ENCODE results near the gene TBC1D2. TPM values are rescaled to one million over a fixed set of nuclear protein-coding genes. Genes with fewer than 3 reads are reported as not detected.

The TBC1D2 gene
- total RNA-seq, 4 donors from 2014 or later, result 37.7 to 109 (median 55.8) TPM

DNA sequence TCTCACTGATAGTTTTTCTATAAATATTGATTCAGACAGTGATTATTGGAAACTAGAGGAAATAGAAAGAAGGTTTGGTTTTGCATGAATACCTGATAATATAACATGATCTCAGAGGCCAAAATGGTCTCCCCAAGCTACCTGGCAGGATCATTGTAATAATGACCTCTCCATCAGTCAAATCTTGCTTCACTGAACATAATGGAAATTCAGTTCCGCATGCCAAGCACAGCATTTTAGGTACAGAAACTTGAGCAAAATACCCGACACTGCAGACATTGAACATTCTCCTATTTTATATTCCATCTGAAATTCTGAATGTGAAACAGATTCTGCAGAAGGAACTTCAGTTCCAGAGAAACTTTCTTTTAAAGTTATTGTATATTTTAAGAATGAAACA is 9.1 kb upstream of the TBC1D2 start:
- WGBS, 2 donors (ENCODE audit: low coverage in 1 of 2), result 40 to 79% methylated on average over 1 to 2 of the region's 2 CpGs
- intact Hi-C loops (cut with DNase I; ENCODE audit: low total_unique reads) (loop anchor here (5.0 kb wide), 2 partner anchors 57 to 552 kb away; no protein-coding TSS in a partner anchor), in situ Hi-C loops (cut with MboI; ENCODE audit: low pct_ligation_motif_present in 1 of 4, low pct_unique_long_range_greater_than_20kb in 1 of 4, low sequenced_read_pairs in 3 of 4) (loop anchor here (5.0 to 25.0 kb wide), 6 partner anchors 57 to 552 kb away; partner anchors contain the start of gene TRMO (in 2 of the 4))
- Histone ChIP-seq H3K27me3 (no peaks in the 10 kb centered on the region), H3K4me3 (no peak overlapping the region), H3K27ac (no peak overlapping the region), H3K4me1 (no peaks in the 10 kb centered on the region), H3K36me3 (no peaks in the 10 kb centered on the region), H3K9me3 (no peaks in the 10 kb centered on the region)
- TF ChIP-seq POLR2AphosphoS5 (IDR thresholded peaks at IDR 0.05), result no peak
- no peak for TF ChIP-seq EP300 (IDR thresholded peaks at IDR 0.05; ENCODE audit: low read depth)
- TF ChIP-seq, protein P1, sequence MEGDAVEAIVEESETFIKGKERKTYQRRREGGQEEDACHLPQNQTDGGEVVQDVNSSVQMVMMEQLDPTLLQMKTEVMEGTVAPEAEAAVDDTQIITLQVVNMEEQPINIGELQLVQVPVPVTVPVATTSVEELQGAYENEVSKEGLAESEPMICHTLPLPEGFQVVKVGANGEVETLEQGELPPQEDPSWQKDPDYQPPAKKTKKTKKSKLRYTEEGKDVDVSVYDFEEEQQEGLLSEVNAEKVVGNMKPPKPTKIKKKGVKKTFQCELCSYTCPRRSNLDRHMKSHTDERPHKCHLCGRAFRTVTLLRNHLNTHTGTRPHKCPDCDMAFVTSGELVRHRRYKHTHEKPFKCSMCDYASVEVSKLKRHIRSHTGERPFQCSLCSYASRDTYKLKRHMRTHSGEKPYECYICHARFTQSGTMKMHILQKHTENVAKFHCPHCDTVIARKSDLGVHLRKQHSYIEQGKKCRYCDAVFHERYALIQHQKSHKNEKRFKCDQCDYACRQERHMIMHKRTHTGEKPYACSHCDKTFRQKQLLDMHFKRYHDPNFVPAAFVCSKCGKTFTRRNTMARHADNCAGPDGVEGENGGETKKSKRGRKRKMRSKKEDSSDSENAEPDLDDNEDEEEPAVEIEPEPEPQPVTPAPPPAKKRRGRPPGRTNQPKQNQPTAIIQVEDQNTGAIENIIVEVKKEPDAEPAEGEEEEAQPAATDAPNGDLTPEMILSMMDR (IDR thresholded peaks at IDR 0.05), result no peak
- TF ChIP-seq POLR2A (IDR thresholded peaks at IDR 0.05), result no peak
- no peak for DNase-seq

DNA sequence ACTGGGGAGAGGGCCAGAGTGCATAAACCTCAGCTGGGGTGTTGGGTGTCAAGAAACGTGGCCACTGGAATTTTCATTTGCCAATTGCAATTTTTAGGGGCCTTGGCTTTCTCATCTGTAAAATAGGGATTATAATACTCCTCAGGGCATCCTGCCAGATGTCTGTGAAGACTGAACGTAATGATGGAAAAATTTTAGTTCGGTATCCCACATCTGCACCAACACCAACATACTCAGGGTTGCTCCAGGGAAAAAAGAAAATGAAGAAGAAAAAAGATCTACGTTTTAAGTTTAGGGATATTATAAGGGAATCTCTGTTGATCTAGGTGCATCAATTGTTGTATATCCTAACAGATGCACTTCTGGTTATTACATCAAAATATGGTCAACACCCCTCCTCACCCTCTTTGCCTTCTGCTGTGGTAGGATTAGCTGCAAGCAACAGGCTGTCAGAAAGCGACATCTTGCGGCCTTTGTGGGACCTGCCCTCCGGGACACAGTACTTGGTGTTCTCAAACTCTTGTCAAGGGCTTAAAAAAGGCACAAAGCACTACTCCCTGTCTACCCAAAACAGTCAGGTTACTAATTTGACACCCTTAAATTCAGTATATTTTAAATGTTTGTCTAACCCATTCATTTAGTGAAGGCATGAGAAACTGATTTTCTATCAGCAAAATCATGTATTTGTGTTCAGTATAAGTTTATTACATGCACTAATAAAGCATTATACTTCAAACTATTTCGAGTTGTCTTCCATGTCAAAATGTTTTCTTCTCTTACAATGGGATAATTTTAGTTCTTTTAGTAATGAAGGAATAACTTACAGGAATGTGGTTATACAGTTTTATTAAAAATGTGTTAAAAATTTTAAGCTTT is 8.3 kb upstream of the TBC1D2 start:
- intact Hi-C loops (cut with DNase I; ENCODE audit: low total_unique reads), result loop anchor here (5.0 kb wide), 2 partner anchors 56 to 551 kb away; no protein-coding TSS in a partner anchor
- Histone ChIP-seq H3K27ac (no peak overlapping the region), H3K36me3 (no peaks in the 10 kb centered on the region), H3K27me3 (no peaks in the 10 kb centered on the region), H3K4me1 (no peaks in the 10 kb centered on the region), H3K9me3 (no peaks in the 10 kb centered on the region), H3K4me3 (no peak overlapping the region)
- peak; percentile 86 for DNase-seq
- 33% methylated on average over 8 of the region's 8 CpGs for WGBS, 2 donors (ENCODE audit: low coverage in 1 of 2)
- in situ Hi-C loops (cut with MboI; ENCODE audit: low pct_ligation_motif_present in 1 of 4, low pct_unique_long_range_greater_than_20kb in 1 of 4, low sequenced_read_pairs in 3 of 4), result loop anchor here (5.0 to 25.0 kb wide), 6 partner anchors 56 to 551 kb away; partner anchors contain the start of gene TRMO (in 2 of the 4)
- TF ChIP-seq, protein P1 (IDR thresholded peaks at IDR 0.05), result peak; percentile 84 to 91 (median 88)
- TF ChIP-seq POLR2AphosphoS5 (IDR thresholded peaks at IDR 0.05), result no peak
- TF ChIP-seq EP300 (IDR thresholded peaks at IDR 0.05; ENCODE audit: low read depth), result no peak
- TF ChIP-seq POLR2A (IDR thresholded peaks at IDR 0.05), result no peak

DNA sequence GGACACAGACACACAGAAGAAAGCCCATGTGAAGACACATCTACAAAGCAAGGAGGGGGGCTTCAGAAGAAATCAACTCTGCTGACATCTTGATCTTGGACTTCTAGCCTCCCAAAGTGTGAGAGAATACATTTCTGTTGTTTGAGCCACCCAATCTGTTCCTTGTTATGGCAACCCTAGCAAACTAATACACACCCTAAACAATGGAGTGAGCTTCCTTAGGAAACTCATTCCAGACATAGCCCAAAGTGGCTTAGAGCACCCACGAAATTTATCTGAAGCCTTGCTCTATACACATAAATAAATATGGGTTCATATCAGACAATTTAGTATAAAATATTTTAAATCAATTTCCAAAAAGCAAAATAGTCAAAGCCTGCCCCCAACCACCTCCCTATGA is 7.6 kb upstream of the TBC1D2 start:
- Histone ChIP-seq H3K27me3 (no peaks in the 10 kb centered on the region), H3K9me3 (no peaks in the 10 kb centered on the region), H3K36me3 (no peaks in the 10 kb centered on the region), H3K4me1 (no peaks in the 10 kb centered on the region), H3K4me3 (no peak overlapping the region), H3K27ac (no peak overlapping the region)
- TF ChIP-seq POLR2AphosphoS5 (IDR thresholded peaks at IDR 0.05) (no peak), POLR2A (IDR thresholded peaks at IDR 0.05) (no peak), EP300 (IDR thresholded peaks at IDR 0.05; ENCODE audit: low read depth) (no peak)
- TF ChIP-seq, protein P1 (IDR thresholded peaks at IDR 0.05), result no peak
- DNase-seq, result no peak
- in situ Hi-C loops (cut with MboI; ENCODE audit: low pct_ligation_motif_present in 1 of 4, low pct_unique_long_range_greater_than_20kb in 1 of 4, low sequenced_read_pairs in 3 of 4) (loop anchor here (5.0 to 25.0 kb wide), 6 partner anchors 56 to 551 kb away; partner anchors contain the start of gene TRMO (in 2 of the 4)), intact Hi-C loops (cut with DNase I; ENCODE audit: low total_unique reads) (loop anchor here (5.0 kb wide), 2 partner anchors 56 to 551 kb away; no protein-coding TSS in a partner anchor)
- WGBS, 2 donors (ENCODE audit: low coverage in 1 of 2), result 78 to 82% methylated on average over 1 of the region's 1 CpG

DNA sequence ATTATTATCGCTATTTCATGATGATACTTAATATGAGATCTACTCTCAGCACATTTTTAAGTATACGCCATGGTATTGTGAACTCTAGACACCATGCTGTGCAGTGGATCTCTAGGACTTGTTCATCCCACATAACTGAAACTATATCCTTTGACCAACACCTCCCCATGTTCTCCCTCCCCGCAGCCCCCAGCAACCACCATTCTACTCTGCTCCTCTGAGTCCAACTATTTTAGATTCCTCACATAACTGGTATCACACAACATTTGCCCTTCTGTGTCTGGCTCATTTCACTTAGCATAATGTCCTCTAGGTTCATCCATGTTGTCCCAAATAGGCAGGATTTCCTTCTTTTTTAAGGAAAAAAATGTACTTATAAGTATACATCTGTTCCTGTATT is 6.6 kb upstream of the TBC1D2 start:
- in situ Hi-C loops (cut with MboI; ENCODE audit: low pct_ligation_motif_present in 1 of 4, low pct_unique_long_range_greater_than_20kb in 1 of 4, low sequenced_read_pairs in 3 of 4), result loop anchor here (5.0 to 25.0 kb wide), 6 partner anchors 55 to 550 kb away; partner anchors contain the start of gene TRMO (in 2 of the 4)
- intact Hi-C loops (cut with DNase I; ENCODE audit: low total_unique reads), result loop anchor here (5.0 kb wide), 2 partner anchors 55 to 550 kb away; no protein-coding TSS in a partner anchor

More for the DNA sequence above, 6.6 kb upstream of the TBC1D2 start:
- peaks cover 0 to 2% (median under 1%) of the 10 kb centered on the region in 4 donors for H3K4me1 ChIP-seq
- H3K4me3 ChIP-seq, result no peak overlapping the region
- WGBS, 2 donors (ENCODE audit: low coverage in 1 of 2), result 89 to 93% methylated on average over 2 to 3 of the region's 3 CpGs
- no peak for DNase-seq
- H3K27me3 ChIP-seq, result no peaks in the 10 kb centered on the region
- TF ChIP-seq POLR2A (IDR thresholded peaks at IDR 0.05) (no peak), POLR2AphosphoS5 (IDR thresholded peaks at IDR 0.05) (no peak), EP300 (IDR thresholded peaks at IDR 0.05; ENCODE audit: low read depth) (no peak)
- TF ChIP-seq, protein P1 (IDR thresholded peaks at IDR 0.05), result no peak
- no peak overlapping the region for H3K27ac ChIP-seq
- no peaks in the 10 kb centered on the region for H3K36me3 ChIP-seq
- no peaks in the 10 kb centered on the region for H3K9me3 ChIP-seq

Measured in transverse colon (tissue), 4 donors.